GM12873 (cell line): ENCODE data around the gene CUZD1.

Experiments
- TF ChIP-seq, protein P1 (sequence below): IDR thresholded peaks from 2 replicates; pipeline ENCODE4 v1.5.1; 2012; ENCODE audit warnings: low read depth, mild to moderate bottlenecking, moderate library complexity, low read length, control low read depth; ENCODE audit not compliant: insufficient read depth; ENCODE audit errors: missing control alignments

Gene CUZD1

DNA sequence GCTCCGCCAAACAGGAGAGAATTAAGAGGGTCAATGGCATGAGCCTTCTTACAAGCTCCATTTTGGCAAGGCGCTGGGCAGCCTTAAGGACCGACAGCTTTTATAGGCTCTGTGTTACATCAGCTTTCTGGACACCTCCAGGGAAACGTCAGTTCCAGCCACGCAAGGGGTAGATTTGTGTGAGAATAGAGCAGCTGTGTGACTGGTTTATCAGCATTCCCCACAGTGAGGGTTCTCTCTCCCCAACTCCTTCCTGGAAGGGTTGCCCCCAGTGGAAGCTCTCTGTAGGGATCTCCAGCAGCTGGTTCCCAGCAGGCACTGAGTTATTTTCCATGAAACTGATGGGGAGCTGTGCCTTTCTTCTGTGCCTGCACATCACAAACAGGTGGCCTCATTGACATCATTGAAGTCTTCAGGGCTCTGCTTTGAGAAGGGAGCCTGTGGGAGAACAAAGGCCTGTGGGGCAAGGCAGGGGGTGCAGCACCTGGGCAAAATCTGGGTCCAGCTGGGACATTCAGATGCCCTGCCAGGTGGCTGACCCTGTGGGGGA, at the start of gene CUZD1:
TSS of gene CUZD1 (minus strand) at position 75 of the 550 bp plus-strand sequence. CDS start at position 61, 14 bp downstream.
- TF ChIP-seq, protein P1, sequence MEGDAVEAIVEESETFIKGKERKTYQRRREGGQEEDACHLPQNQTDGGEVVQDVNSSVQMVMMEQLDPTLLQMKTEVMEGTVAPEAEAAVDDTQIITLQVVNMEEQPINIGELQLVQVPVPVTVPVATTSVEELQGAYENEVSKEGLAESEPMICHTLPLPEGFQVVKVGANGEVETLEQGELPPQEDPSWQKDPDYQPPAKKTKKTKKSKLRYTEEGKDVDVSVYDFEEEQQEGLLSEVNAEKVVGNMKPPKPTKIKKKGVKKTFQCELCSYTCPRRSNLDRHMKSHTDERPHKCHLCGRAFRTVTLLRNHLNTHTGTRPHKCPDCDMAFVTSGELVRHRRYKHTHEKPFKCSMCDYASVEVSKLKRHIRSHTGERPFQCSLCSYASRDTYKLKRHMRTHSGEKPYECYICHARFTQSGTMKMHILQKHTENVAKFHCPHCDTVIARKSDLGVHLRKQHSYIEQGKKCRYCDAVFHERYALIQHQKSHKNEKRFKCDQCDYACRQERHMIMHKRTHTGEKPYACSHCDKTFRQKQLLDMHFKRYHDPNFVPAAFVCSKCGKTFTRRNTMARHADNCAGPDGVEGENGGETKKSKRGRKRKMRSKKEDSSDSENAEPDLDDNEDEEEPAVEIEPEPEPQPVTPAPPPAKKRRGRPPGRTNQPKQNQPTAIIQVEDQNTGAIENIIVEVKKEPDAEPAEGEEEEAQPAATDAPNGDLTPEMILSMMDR: no peak

DNA sequence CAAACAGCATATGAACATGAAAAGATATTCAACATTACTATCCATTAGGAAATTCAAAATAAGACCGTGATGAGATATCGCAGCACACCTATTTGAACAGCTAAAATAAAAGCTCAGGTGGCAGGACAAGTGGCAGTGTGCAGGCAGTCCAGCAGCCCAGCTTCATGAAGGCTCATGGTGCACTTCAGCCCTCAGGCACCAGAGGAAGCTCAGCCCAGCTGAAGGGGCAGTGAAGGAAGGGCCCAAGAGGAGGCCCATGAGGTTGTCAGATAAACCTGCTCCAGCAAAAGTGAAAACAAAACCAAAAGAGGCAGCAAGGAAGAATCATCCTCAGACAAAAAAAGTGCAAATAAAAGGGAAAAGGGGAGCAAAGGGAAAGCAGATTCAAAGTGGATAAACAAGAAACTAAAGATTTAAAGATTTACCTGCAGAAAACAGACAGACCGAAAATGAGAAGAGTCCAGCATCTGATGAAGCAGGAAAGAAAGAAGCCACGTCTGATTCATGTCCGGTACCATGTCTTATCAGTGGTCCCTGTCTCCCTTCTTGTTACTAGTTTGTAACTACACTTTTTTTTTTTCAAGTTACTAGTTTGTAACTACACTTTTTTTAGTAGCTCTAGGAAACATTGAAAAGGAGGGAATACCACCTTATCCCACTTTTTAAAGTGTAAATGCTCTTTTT, 48.7 kb upstream of the CUZD1 start:
- TF ChIP-seq, protein P1: no peak

GRCh38 chr10:122884166-122884565, 38.5 kb upstream of the CUZD1 start:
- TF ChIP-seq, protein P1: no peak

GRCh38 chr10:122882766-122883165, 37.1 kb upstream of the CUZD1 start:
- TF ChIP-seq, protein P1: no peak

DNA sequence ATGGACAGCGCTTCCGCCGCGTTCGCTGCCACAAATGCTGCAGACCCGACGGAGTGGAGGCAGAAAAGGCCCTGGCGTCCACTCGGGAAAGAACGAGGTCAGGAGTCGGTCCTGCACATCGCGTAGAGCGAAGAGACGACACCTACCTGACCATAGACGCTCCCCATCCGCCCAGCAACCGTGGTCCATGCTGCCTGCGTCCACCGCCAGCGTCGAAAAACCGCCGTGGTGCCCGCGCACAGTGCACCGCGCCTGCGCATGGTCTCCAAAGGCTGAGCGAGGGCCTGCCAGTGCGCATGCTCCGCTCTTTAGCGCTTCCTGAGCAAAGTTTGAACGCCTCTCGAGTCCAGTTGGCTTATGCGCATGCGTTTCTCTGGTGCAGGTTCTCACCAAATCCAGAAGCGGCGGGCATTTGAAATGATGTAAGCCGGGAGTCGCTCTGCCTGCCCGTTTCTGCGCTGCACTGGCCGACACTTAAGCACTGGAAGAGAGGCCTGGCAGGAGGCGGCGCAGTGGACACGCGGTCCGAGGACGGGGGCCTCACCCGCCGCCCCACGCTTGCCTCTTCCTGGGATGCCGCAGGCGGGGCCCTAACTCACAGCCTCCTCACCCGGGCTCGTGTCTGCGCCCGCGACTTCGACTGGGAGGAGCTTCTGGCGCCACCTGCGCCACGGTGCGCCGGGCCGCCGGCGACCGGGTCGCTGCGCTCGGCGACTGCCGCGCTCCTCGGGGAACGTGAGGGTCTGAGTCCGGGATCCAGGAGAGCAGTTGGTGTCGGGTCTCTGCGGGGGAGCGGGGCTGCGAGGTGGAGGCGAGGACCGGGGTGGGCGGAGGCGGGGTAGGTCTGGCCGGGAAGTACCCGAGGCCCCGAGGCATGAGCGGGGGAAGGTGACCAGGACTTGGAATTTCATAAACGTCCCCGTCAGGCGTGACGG, 33.9 kb upstream of the CUZD1 start, which contains the start of gene FAM24B:
TSS of gene FAM24B (minus strand) at position 243 of the 935 bp plus-strand sequence. CDS start 29,066 bp downstream, outside the sequence.
- TF ChIP-seq, protein P1: no peak

DNA sequence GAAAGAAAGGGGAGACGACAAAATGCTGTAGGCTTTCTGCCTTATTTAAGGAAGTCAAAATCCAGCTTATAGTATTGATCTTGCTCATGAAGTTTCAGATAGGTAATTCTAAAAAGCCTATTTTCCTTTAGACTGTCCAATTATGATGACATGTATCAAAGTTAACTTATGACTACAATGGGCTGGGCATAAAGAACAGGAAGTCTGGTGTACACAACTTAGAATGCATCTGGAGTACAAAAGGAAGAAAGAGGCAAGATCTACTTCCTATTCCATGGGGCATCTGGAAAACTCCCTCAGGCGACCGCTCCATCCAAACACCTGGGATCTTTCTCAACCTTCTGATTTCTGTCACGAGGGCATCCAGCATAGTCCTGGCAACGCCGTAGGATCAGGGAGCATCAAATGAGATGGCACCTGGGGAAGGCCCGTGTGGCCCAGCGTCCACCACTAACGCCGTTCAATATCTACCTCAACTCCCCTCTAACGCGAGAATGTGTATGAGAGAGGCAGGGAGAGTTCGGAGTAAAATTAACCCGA, 33.2 kb upstream of the CUZD1 start:
- TF ChIP-seq, protein P1: no peak

DNA sequence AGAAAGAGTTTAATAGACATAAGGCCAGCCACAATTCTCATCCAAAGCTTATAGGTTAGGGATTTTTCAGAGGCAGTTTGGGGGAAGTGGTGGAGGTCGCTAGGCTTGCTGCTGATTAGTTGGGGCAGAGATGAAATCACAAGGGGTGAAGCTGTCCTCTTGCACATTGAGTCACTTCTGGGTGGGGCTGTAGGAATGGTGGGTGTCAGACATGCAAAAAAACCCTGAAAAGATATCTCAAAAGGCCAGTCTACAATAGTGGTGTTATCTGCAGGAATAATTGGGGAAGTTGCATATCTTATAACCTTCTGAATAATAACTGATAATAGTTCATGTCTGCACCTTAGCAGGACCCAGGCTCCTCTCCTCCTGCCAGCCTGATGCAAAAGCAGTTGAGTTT, 31.6 kb upstream of the CUZD1 start:
- TF ChIP-seq, protein P1: no peak
